DOHH2 (cell line): ENCODE measurements around the gene TPM2.

ENCODE experiments used
- EZH2phosphoT487 ChIP-seq: fragments of 200-600 bp; sonication (generic); IDR thresholded peaks from 2 replicates; pipeline ENCODE4 v1.6.1; 2017; ENCODE audit warnings: borderline replicate concordance, mild to moderate bottlenecking, antibody characterized with exemption, low read length, moderate library complexity, mixed read lengths
- TF ChIP-seq, protein P1 (sequence below): fragments of 200-600 bp; sonication (generic); IDR thresholded peaks from one replicate; pipeline ENCODE4 v1.5.1; 2014; ENCODE audit warnings: antibody characterized with exemption, mild to moderate bottlenecking, low read depth, low read length; ENCODE audit not compliant: poor library complexity, severe bottlenecking

DNA sequence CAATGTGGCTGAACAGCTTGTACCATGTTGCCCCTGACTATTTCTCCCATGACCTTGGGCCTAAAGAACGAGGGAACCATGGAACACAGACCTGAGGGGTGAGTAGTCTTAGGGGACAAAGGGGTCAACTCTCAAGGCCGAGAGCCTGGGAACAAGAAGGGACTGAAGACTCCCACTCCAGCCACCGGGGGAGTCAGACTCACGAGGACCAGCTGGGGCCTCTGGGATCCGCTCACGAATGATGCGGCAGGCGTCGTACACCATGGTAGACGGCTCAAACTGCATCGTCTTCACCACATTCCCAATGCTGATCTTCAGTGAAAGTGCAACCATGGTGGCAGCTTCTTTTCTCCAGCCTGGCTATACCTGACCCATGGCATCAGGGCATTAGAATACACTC is 35.6 kb upstream of the TPM2 start:
- TF ChIP-seq, protein P1, sequence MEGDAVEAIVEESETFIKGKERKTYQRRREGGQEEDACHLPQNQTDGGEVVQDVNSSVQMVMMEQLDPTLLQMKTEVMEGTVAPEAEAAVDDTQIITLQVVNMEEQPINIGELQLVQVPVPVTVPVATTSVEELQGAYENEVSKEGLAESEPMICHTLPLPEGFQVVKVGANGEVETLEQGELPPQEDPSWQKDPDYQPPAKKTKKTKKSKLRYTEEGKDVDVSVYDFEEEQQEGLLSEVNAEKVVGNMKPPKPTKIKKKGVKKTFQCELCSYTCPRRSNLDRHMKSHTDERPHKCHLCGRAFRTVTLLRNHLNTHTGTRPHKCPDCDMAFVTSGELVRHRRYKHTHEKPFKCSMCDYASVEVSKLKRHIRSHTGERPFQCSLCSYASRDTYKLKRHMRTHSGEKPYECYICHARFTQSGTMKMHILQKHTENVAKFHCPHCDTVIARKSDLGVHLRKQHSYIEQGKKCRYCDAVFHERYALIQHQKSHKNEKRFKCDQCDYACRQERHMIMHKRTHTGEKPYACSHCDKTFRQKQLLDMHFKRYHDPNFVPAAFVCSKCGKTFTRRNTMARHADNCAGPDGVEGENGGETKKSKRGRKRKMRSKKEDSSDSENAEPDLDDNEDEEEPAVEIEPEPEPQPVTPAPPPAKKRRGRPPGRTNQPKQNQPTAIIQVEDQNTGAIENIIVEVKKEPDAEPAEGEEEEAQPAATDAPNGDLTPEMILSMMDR, result no peak
- TF ChIP-seq EZH2phosphoT487, result no peak
